H1 (cell line): ENCODE measurements around the gene SLX4IP. TPM values are rescaled to one million over a fixed set of nuclear protein-coding genes. Genes with fewer than 3 reads are reported as not detected.

Experiments
- CTCF ChIA-PET: fragments of 300-600 bp; sonication (Branson Sonifier 250); formaldehyde crosslinking; loops from one replicate; lab custom pipeline; 2021; ENCODE audit not compliant: partially characterized antibody; lab: Charles Lee
- POLR2A ChIA-PET: fragments of 300-600 bp; sonication (Branson Sonifier 250); formaldehyde crosslinking; loops from one replicate; lab custom pipeline; 2021; ENCODE audit warnings: inconsistent platforms; ENCODE audit not compliant: partially characterized antibody; lab: Charles Lee
- DNase-seq, 2 experiments: peaks; one replicate each; pipeline versions ENCODE4 v3.0.0 to v3.0.0-alpha.2; 2010 to 2022; ENCODE audit warnings: low spot score in 2 of 2, low read depth in 1 of 2, mixed read lengths in 1 of 2
- FAIRE-seq: peaks from 2 replicates; lab custom pipeline; 2011; peaks lifted over from hg19 to GRCh38; lab: Jason Lieb, UNC
- H2AFZ ChIP-seq: 2 replicates; pipeline ENCODE4 v1.8.1; 2012; ENCODE audit warnings: low read length, inconsistent platforms
- H2AK5ac ChIP-seq: 2 replicates; pipeline ENCODE4 v1.6.1; 2013; ENCODE audit warnings: low read depth, low read length
- H2BK120ac ChIP-seq: replicated peaks from 2 replicates; pipeline ENCODE3; 2013; ENCODE audit warnings: low read depth, low read length, inconsistent platforms
- H2BK12ac ChIP-seq: 2 replicates; pipeline ENCODE4 v1.6.1; 2013; ENCODE audit warnings: low read depth, low read length
- H2BK15ac ChIP-seq: 2 replicates; pipeline ENCODE4 v1.6.1; 2013; ENCODE audit warnings: low read length
- H2BK20ac ChIP-seq: 2 replicates; pipeline ENCODE4 v1.6.1; 2013; ENCODE audit warnings: low read length
- H2BK5ac ChIP-seq: 2 replicates; pipeline ENCODE4 v1.6.1; 2013; ENCODE audit warnings: low read depth, low read length
- H3K14ac ChIP-seq: 2 replicates; pipeline ENCODE4 v1.6.1; 2013; ENCODE audit warnings: inconsistent platforms; ENCODE audit not compliant: insufficient read length
- H3K18ac ChIP-seq: 2 replicates; pipeline ENCODE4 v1.6.1; 2013; ENCODE audit warnings: low read length; ENCODE audit errors: extremely low read depth
- H3K23ac ChIP-seq: 2 replicates; pipeline ENCODE4 v1.6.1; 2013; ENCODE audit warnings: inconsistent platforms; ENCODE audit not compliant: insufficient read length
- H3K23me2 ChIP-seq: 2 replicates; pipeline ENCODE4 v1.6.1; 2013; ENCODE audit warnings: low read depth, low read length
- H3K27ac ChIP-seq: 2 replicates; pipeline ENCODE4 v1.6.1; 2011; ENCODE audit warnings: low read depth, low read length, inconsistent platforms
- H3K27me3 ChIP-seq, 4 experiments: replicated peaks in 1 of 4; 1 replicate in 1 of 4; 2 replicates in 3 of 4; pipeline versions ENCODE4 v1.6.1 to v1.8.1; 2011 to 2013; ENCODE audit warnings: low read length in 3 of 4, mild to moderate bottlenecking in 3 of 4, inconsistent platforms in 2 of 4, mixed read lengths in 2 of 4, moderate library complexity in 1 of 4; ENCODE audit not compliant: control insufficient read depth in 3 of 4, insufficient read depth in 3 of 4; ENCODE audit errors: extremely low read depth in 1 of 4
- H3K36me3 ChIP-seq, 4 experiments: 2 replicates each; pipeline versions ENCODE4 v1.6.1 to v1.8.1; 2011 to 2013; ENCODE audit warnings: mild to moderate bottlenecking in 4 of 4, low read length in 3 of 4, moderate library complexity in 2 of 4, control low read depth in 1 of 4, inconsistent platforms in 1 of 4; ENCODE audit not compliant: insufficient read depth in 4 of 4, control insufficient read depth in 2 of 4
- H3K4ac ChIP-seq: replicated peaks from 2 replicates; pipeline ENCODE3; 2013; ENCODE audit warnings: low read length, low read depth, mixed read lengths, inconsistent platforms; ENCODE audit not compliant: insufficient read length
- H3K4me1 ChIP-seq, 4 experiments: replicated peaks in 1 of 4; 1 replicate in 1 of 4; 2 replicates in 3 of 4; pipeline versions ENCODE4 v1.6.1 to v1.8.1; 2011 to 2013; ENCODE audit warnings: low read length in 3 of 4, inconsistent platforms in 2 of 4, mixed read lengths in 1 of 4; ENCODE audit not compliant: insufficient read depth in 4 of 4, control insufficient read depth in 3 of 4
- H3K4me2 ChIP-seq, 2 experiments: 2 replicates each; pipeline versions ENCODE4 v1.6.1 to v1.8.1; 2011 to 2013; ENCODE audit warnings: low read depth in 2 of 2, low read length in 2 of 2, control low read depth in 1 of 2, inconsistent platforms in 1 of 2, mild to moderate bottlenecking in 1 of 2; ENCODE audit not compliant: insufficient read depth in 1 of 2
- H3K4me3 ChIP-seq, 4 experiments: fragments of 200-600, 300-600 bp in 1 of 4; sonication (generic), shearing (Covaris generic), sonication (Bioruptor Twin) in 1 of 4; 2 replicates each; pipeline versions ENCODE4 v1.5.1 to v1.8.1; 2011 to 2016; ENCODE audit warnings: low read length in 4 of 4, low read depth in 3 of 4, control low read depth in 2 of 4, inconsistent platforms in 2 of 4, mild to moderate bottlenecking in 2 of 4, mixed read lengths in 1 of 4, moderate library complexity in 1 of 4; ENCODE audit not compliant: insufficient read depth in 2 of 4; ENCODE audit errors: extremely low read depth in 1 of 4
- H3K56ac ChIP-seq: replicated peaks from 2 replicates; pipeline ENCODE3; 2013; ENCODE audit warnings: low read depth, mild to moderate bottlenecking, mixed read lengths, low read length, inconsistent platforms; ENCODE audit not compliant: insufficient read length
- H3K79me1 ChIP-seq: 2 replicates; pipeline ENCODE4 v1.6.1; 2013; ENCODE audit warnings: low read depth, low read length, control low read depth
- H3K79me2 ChIP-seq, 2 experiments: 2 replicates each; pipeline versions ENCODE4 v1.6.1 to v1.8.1; 2012 to 2013; ENCODE audit warnings: low read length in 2 of 2, mild to moderate bottlenecking in 2 of 2, inconsistent platforms in 1 of 2; ENCODE audit not compliant: insufficient read depth in 2 of 2, control insufficient read depth in 1 of 2
- H3K9ac ChIP-seq, 4 experiments: replicated peaks in 1 of 4; 1 replicate in 1 of 4; 2 replicates in 3 of 4; pipeline versions ENCODE4 v1.6.1 to v1.8.1; 2011 to 2013; ENCODE audit warnings: low read depth in 3 of 4, low read length in 3 of 4, control low read depth in 2 of 4, mild to moderate bottlenecking in 2 of 4, moderate library complexity in 2 of 4, inconsistent platforms in 1 of 4; ENCODE audit errors: extremely low read depth in 1 of 4
- H3K9me3 ChIP-seq, 2 experiments: 2 replicates each; pipeline versions ENCODE4 v1.6.1 to v1.8.1; 2012 to 2013; ENCODE audit warnings: mild to moderate bottlenecking in 2 of 2, moderate library complexity in 2 of 2, control low read depth in 1 of 2, inconsistent platforms in 1 of 2, low read depth in 1 of 2, low read length in 1 of 2, mixed read lengths in 1 of 2; ENCODE audit not compliant: insufficient read depth in 2 of 2
- H4K20me1 ChIP-seq, 2 experiments: replicated peaks in 1 of 2; 2 replicates each; pipeline versions ENCODE3 to v1.8.1; 2011 to 2013; ENCODE audit warnings: inconsistent platforms in 2 of 2, low read length in 2 of 2, mild to moderate bottlenecking in 1 of 2; ENCODE audit not compliant: insufficient read depth in 2 of 2, control insufficient read depth in 1 of 2
- H4K5ac ChIP-seq: 2 replicates; pipeline ENCODE4 v1.6.1; 2013; ENCODE audit warnings: low read length, low read depth, mixed read lengths, inconsistent platforms; ENCODE audit not compliant: insufficient read length
- H4K8ac ChIP-seq: 2 replicates; pipeline ENCODE4 v1.8.0; 2013; ENCODE audit warnings: mild to moderate bottlenecking, moderate library complexity, low read length, inconsistent platforms; ENCODE audit not compliant: insufficient read depth; ENCODE audit errors: extremely low read depth
- H4K91ac ChIP-seq: replicated peaks from 2 replicates; pipeline ENCODE3; 2013; ENCODE audit warnings: low read length, mixed read lengths, inconsistent platforms; ENCODE audit not compliant: insufficient read length
- ASH2L ChIP-seq: fragments of 200-600, 300-600 bp; sonication (generic); IDR thresholded peaks from one replicate; pipeline ENCODE4 v1.7.1; 2017; ENCODE audit warnings: low read length
- BCL11A ChIP-seq, 2 experiments: IDR thresholded peaks; one replicate each; pipeline ENCODE4 v1.6.1; 2011; ENCODE audit warnings: low read depth in 2 of 2, low read length in 2 of 2, mild to moderate bottlenecking in 2 of 2
- CHD2 ChIP-seq: IDR thresholded peaks from 2 replicates; pipeline ENCODE4 v1.6.1; 2012; ENCODE audit warnings: low read length, improper control_type of control experiment
- GTF2F1 ChIP-seq: IDR thresholded peaks from 2 replicates; pipeline ENCODE4 v1.6.1; 2012; ENCODE audit warnings: low read depth, low read length, improper control_type of control experiment, borderline replicate concordance
- MAFK ChIP-seq: IDR thresholded peaks from 2 replicates; pipeline ENCODE4 v1.6.1; 2012; ENCODE audit warnings: low read depth, mild to moderate bottlenecking, improper control_type of control experiment, low read length
- NANOG ChIP-seq: IDR thresholded peaks from 2 replicates; pipeline ENCODE4 v1.6.1; 2011; ENCODE audit warnings: low read length, low read depth, mild to moderate bottlenecking, inconsistent platforms; ENCODE audit not compliant: insufficient read depth, poor library complexity, severe bottlenecking
- POLR2A ChIP-seq, 2 experiments: IDR thresholded peaks; 1 replicate in 1 of 2; 2 replicates in 1 of 2; pipeline ENCODE4 v1.6.1; 2011; ENCODE audit warnings: low read depth in 2 of 2, low read length in 2 of 2, mild to moderate bottlenecking in 2 of 2; ENCODE audit errors: control extremely low read depth in 1 of 2
- RBBP5 ChIP-seq: IDR thresholded peaks from 2 replicates; pipeline ENCODE4 v1.7.1; 2012; ENCODE audit warnings: low read depth, mild to moderate bottlenecking, inconsistent platforms, low read length, moderate library complexity, borderline replicate concordance
- RFX5 ChIP-seq: IDR thresholded peaks from 2 replicates; pipeline ENCODE4 v1.6.1; 2011; ENCODE audit warnings: low read depth, low read length, improper control_type of control experiment, borderline replicate concordance
- TAF1 ChIP-seq: IDR thresholded peaks from 2 replicates; pipeline ENCODE4 v1.6.1; 2011; ENCODE audit warnings: mild to moderate bottlenecking, low read depth, low read length
- TAF7 ChIP-seq: optimal IDR thresholded peaks from 2 replicates; pipeline ENCODE3; 2011; ENCODE audit warnings: low read depth, mild to moderate bottlenecking, inconsistent platforms, low read length, moderate library complexity, borderline replicate concordance
- ZNF274 ChIP-seq: IDR thresholded peaks from 2 replicates; pipeline ENCODE4 v1.7.0; 2012; ENCODE audit warnings: low read length, borderline replicate concordance; ENCODE audit errors: extremely low read depth
- WGBS, 2 experiments: shearing (Covaris generic) in 1 of 2; methylation state at CpG; one replicate each; pipeline versions ENCODE4 v1.1.6 to v1.1.7; 2013 to 2015; ENCODE audit warnings: low lambda C conversion rate in 2 of 2, mixed read lengths in 2 of 2, inconsistent platforms in 1 of 2, low coverage in 1 of 2, missing lambda C conversion rate in 1 of 2; ENCODE audit not compliant: insufficient replicate concordance in 2 of 2, insufficient coverage in 1 of 2, insufficient read length in 1 of 2; ENCODE audit errors: extremely low coverage in 1 of 2, missing lambda C conversion rate in 1 of 2; 5-methylcytosine and 5-hydroxymethylcytosine counted together
- polyA plus RNA-seq, 7 experiments: library from polyadenylated mRNA; depleted of rRNA in 3 of 7; stranded (reverse) in 5 of 7; unstranded in 2 of 7; fragments of >200 nt in 5 of 7; fragments of 200-250 nt in 2 of 7; gene quantifications; 1 replicate in 5 of 7; 2 replicates in 1 of 7; 4 replicates in 1 of 7; pipeline versions ENCODE4 v1.2.1 to v1.2.3, GENCODE V29; 2011 to 2013; ENCODE audit warnings: missing spikeins in 2 of 7, mixed read lengths in 2 of 7
- total RNA-seq: library from RNA; stranded (reverse); fragmentation: NEBNext Ultra II Directional; extraction: Animal tissue kit (Norgen Biotek cat#: 25700); gene quantifications from 2 replicates; pipeline ENCODE4 v1.2.1, GENCODE V29; 2021

The SLX4IP gene
- total and polyA plus RNA-seq, 2 of the 8 experiments (the other 6 are each of a cell fraction or from before 2014, with no cell fraction given) = 2.4 to 8.7 TPM

DNA sequence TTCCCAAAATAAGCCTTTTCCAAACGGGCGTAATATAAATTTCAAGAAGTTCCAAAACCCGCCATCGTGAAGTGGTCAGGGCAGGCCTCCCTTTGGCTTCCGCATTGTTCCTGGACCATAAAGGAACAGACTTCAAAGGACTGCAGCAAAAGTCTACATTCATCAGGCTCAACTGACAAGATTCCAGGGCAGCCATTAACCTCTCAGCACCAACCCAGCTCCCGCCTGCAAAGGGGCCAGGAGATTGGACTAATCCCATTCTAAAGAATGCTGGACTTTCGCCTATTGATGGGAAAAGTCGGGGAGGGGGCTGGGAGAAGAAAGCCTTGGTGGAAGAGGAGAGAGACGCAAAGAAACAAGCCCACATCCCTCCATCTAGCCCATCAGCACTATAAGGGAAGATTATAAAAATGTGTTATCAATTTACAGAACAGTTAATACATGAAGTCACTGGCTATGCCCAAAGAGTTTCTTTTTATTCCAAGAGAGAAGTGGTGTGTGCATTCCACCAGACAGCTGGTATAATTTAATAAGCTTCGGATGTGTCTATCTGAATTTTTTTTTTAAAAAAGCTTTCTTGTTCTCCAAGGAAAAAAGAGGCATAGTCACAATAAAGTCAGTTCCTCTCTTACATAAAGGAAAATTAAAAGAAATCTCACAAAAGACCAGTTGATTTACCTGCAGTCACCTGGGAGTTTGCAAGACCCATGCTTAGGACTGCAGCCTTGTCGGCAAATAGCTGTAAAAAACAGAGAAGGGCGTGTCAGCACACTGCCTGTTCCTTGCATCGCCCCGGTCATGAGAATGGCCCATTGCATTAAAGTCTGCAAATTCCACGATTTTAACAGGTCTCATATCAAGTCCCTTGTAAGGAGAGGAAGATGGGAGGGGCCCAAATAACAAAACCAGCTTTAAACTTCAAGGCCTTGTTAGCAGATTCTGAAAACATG, 220.9 kb downstream of the SLX4IP start:
- CTCF ChIA-PET = interaction anchor here (0.6 to 1.9 kb wide), 6 partner anchors 10 to 220 kb away, joined by 3 to 5 read pairs (median 4); no protein-coding TSS in a partner anchor
- TF ChIP-seq CHD2 = no peak
- no peak for TF ChIP-seq POLR2A (IDR thresholded peaks at IDR 0.05; ENCODE audit: control extremely low read depth in 1 of 2, low read depth in 2 of 2, low read length in 2 of 2)
- no peak for TF ChIP-seq MAFK
- TF ChIP-seq GTF2F1 = no peak
- TF ChIP-seq ZNF274 = no peak
- TF ChIP-seq TAF7 = no peak
- no peak for TF ChIP-seq RBBP5
- no peak for TF ChIP-seq TAF1
- no peak for TF ChIP-seq BCL11A (IDR thresholded peaks at IDR 0.05; ENCODE audit: low read depth in 2 of 2, low read length in 2 of 2)
- TF ChIP-seq ASH2L = no peak
- TF ChIP-seq NANOG = no peak
- TF ChIP-seq RFX5 = no peak

More for the DNA sequence above, 220.9 kb downstream of the SLX4IP start:
- Histone ChIP-seq H2AFZ (no peak overlapping the region), H3K9me3 (no peaks in the 10 kb centered on the region), H2BK20ac (no peak overlapping the region), H3K23me2 (no peaks in the 10 kb centered on the region), H2BK5ac (no peak overlapping the region), H3K18ac (no peak overlapping the region), H2BK15ac (no peak overlapping the region), H3K4me1 (peaks cover 11 to 31% (median 30%) of the 10 kb centered on the region in 4 experiments), H4K8ac (no peak overlapping the region), H4K91ac (no peak overlapping the region), H3K9ac (peak overlapping the region in 1 of 4 experiments; percentile 10; a peak in 1 of 7 replicates), H2BK12ac (no peak overlapping the region), H3K36me3 (peaks cover 2 to 67% (median 23%) of the 10 kb centered on the region in 4 experiments; a peak in 6 of 8 replicates), H3K23ac (no peak overlapping the region), H3K27ac (no peak overlapping the region), H3K56ac (no peak overlapping the region), H4K20me1 (peaks cover 12 to 28% of the 10 kb centered on the region in 2 experiments), H3K14ac (no peak overlapping the region), H2BK120ac (no peak overlapping the region), H3K4me2 (0 out of 4 replicates have a peak overlapping the region, but pooled peaks of 1 of the 2 experiments have one; percentile 44), H3K79me1 (peaks cover 19% of the 10 kb centered on the region), H3K4me3 (no peak overlapping the region), H3K79me2 (peaks cover 0 to 60% of the 10 kb centered on the region in 2 experiments; a peak in 2 of 4 replicates), H4K5ac (no peak overlapping the region), H3K4ac (no peak overlapping the region), H3K27me3 (no peaks in the 10 kb centered on the region), H2AK5ac (no peak overlapping the region)
- 87% methylated on average over 15 of the region's 15 CpGs; no CpG with 5 or more reads in 1 of the 2 experiments for WGBS, 2 experiments
- DNase-seq (no peak), FAIRE-seq (no peak)
- POLR2A ChIA-PET = interaction anchor here (0.6 to 1.4 kb wide), 4 partner anchors 8 to 428 kb away, joined by 3 read pairs; no protein-coding TSS in a partner anchor
